ENCODE measurements around the gene ZSCAN12.
"Not testable (repeated sequence)": the region's sequence is repeated elsewhere in the genome, so short reads cannot be mapped to it uniquely, and the experiment has no call there.

ZSCAN12 gene

DNA sequence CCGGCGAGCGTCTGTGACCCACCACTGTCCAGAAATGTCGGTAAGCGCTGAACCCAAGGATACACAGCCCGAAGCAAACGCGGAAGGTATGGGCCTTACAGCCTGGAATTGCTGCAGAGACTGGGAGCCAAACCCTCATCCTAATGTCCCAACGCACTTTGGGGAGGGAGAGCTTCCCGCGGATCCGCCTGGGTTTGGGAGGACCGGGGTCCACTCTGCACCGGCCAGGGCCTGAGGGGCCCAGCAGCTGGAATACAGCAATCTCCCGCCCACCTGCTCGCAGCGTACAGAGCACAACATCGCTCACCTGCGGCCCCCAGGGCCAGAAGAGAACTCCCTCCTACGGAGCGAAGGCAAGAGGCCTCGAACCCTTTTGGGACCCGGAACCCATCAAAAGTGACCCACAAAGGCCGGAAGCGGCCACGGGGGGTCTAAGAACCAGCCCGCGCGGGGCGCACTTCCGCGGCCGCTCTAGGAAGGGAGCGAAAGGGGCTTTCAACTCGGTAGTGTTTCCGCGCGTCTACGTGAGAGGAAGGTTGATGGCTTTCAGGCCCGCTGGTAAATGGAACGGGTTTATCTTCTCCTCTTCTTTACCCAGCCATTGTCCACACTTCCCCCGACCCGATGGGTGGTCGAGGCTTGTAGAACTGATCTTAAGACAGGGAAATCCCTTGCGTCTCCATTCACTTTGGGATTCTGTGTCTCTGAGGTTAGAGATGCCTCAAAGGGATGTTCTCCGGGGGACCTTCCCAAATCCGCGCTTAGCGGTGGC lies at the start of gene ZSCAN12:
TSS of gene ZSCAN12 (minus strand) at position 398 of the 772 bp plus-strand sequence. CDS start 1,342 bp downstream, outside the sequence.
- peak; percentile 90 for DNase-seq

DNA sequence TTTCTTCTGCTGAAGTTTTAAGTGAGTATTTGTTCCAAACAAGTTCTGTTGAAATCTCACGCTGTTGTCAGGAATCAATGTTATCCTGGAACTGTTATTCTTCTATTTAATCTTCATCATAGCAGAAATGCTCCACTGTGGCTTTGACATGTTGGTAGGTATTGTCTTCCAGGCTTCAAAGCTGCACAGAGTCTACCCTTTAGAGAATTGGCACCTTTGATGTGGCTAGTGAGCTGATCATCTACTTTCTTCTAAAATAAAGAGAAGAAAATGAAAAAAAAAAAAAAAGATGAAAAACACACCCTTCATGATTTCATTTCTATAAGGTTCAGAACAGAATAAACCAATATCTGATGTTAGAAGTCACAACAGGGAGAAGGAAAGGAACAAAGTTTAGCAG lies 49.5 kb upstream of the ZSCAN12 start:
- no peak for DNase-seq

DNA sequence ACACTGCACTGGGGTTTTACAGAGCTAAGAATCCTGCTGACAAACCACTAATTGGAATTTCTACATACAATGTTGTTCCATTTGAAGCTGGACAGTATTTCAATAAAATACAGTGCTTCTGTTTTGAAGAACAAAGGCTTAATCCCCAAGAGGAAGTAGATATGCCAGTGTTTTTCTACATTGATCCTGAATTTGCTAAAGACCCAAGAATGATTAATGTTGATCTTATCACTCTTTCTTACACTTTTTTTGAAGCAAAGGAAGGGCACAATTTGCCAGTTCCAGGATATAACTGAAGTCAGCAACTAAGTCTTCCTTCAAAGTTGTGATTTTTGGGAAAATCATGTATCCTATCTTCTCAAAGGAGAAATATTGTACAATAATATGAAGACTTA lies 48.0 kb upstream of the ZSCAN12 start:
- not testable (repeated sequence) for DNase-seq

DNA sequence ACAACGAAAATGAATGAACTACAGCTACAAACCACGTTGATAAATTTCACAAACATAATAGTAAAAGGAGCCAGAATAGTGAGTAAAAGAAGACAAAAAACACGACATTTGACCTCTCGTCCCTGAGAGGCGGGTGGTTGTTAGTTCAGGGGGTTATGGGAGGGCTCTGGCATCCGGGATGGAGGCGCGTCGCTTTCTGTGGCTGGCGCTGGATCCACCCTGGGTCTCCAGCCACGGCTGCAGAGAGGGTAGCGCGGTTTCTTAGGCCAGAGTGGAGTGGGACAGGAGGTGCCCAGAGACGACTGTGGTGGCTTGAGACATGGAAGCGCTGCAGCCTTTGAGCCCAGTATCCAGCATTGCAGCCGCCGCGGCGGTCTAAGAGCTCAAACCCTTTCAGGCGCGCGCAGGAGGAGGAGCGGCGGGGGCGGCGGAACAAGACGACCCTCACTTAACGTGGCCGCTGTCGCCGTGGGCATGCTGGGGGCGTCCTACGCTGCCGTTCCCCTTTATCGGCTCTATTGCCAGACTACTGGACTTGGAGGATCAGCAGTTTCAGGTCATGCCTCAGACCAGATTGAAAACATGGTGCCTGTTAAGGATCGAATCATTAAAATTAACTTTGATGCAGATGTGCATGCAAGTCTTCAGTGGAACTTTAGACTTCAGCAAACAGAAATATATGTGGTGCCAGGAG lies 47.4 kb upstream of the ZSCAN12 start:
- DNase-seq, result no peak

DNA sequence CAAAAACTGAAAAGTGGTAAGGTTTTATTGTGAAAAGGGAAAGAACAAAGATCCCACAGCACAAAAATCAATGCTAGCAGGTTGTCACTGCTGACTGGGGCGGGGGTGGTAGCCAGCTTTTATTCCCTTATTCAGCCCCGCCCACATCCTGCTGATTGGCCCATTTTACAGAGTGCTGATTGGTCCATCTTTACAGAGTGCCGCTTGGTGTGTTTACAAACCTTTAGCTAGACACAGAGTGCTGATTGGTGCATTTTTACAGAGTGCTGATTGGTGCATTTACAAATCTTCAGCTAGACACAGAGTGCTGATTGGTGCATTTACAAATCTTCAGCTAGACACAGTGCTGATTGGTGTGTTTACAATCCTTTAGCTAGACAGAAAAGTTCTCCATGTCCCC lies 45.2 kb upstream of the ZSCAN12 start:
- peak; percentile 17 for DNase-seq

DNA sequence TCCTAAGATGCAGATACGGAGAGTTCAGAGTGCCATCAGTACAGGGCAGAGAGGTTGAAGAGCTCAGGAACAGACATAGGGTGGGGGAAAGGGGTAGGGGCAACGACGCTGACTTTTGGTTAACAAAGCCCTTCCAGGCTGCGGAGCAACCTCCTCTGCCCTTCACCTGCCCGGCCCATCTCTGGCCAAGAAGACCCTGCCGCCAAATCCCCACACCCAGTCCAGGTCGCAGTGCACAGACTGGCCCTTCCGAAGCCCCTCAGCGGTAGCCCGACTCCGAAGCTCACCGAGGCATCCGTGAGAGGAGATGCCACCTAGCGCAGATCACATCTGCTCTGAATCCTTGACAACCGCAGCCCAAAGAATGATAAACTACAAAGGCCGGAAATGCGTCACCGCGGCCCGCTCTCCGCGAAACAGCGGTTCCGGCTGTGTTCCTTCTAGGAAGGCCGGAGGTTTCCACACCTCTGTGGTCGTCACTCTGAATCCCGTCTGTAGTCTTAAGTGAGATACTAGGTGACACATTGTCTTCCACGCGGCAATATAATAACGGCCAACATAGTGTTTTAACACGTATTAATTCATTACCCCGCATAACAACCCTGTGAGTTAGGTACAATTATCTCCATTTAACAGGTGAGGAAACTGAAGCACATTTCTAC lies 43.7 kb upstream of the ZSCAN12 start, which contains the start of gene ZSCAN23:
TSS of gene ZSCAN23 (minus strand) at position 380 of the 662 bp plus-strand sequence. CDS start 7,225 bp downstream, outside the sequence.
- peak; percentile 88 for DNase-seq

DNA sequence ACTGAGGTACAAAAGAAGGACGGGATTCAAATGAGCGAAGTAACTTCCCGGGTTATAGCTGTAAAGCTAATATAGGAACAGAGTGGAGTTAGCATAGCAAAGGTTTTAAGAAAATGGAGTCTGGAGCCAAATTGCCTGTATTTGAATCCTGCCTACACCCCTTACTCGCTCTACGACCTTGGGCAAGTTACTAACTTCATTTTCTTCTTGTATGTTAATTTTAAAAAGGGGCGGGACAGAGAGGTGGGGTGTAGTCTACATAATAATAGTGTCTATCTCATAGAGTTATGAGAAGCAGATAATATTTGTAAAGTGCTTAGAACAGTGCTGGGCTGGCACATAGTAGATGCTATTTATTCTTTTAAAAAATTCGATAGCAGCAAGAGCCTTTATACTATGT lies 43.0 kb upstream of the ZSCAN12 start:
- no peak for DNase-seq

DNA sequence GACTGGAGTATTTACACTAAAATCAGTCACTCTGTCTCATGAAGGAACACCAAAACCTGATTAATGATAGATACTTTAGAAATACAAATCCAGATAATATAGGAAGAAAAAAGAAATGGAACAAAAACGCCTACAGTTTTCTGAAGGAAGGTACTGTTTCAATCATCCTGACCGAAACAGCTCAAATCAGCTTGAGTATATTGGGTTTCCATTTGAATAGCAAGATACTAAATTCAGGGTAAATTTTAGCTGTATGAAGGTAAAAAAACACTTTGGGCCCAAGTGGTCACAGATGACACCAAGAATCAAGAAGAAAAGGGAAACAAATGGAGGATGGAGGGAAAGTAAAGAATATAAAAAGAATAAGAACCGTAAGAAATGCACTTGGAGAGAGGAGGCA lies 36.9 kb upstream of the ZSCAN12 start:
- no peak for DNase-seq

DNA sequence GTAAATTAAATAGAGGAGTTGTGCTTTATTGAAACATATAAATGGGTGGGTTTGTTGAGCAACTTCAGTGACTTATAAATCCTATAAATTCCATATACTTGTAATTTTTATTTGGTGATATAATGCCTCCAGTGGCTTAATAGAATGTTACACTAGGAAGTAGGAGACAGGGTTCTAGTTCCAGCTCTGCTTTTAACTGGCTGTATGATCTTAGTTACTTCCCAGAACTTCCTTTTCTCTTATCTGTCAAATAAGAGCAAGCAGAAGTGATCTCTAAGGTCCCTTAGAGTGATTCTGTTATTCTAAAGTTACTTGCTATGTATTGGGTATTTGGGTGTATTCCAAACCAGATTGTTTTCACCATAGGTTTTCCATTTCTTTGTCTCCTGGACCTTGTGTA lies 33.6 kb upstream of the ZSCAN12 start:
- DNase-seq, result no peak

DNA sequence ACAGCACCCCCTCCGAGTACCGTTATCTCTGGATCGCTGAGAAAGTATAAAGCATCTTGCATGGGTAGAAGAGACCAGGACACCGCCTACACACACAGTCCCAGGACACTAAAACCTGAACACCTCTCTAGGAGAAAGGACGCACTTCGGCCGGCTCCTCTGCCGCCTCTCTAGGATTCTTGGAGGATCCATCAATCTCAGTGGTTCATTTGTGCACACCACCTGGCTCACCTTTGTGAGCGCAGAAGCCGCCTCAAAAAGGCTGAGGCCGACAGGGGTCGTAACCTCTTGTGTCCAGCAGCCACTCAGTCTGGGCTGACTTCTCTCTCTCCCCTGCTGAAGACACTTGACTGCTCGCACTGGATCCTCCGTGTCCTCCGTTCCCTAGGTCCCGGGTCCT lies 30.2 kb upstream of the ZSCAN12 start:
- no peak for DNase-seq

DNA sequence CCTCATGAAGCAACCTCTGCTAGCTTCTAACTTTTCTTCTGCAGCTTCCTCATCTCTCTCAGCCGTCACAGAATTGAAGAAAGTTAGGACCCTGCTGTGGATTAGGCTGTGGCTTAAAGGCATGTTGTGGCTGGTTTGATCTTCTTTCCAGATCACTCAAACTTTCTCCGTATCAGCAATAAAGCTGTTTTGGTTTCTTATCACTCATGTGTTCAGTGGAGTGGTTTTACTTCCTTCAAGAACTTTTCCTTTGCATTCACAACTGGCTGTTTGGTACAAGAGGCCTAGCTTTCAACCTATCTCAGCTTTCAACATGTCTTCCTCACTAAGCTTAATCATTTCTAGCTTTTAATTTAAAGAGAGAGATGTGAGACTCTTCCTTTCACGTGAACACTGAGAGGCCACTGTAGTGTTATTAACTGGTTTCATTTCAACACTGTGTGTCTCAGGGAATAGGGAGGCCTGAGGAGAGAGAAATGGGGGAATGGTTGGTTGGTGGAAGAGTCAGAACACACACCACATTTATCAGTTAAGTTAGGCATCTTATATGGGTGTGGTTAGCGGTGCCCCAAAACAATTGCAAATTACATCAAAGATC lies 26.5 kb upstream of the ZSCAN12 start:
- no peak for DNase-seq

DNA sequence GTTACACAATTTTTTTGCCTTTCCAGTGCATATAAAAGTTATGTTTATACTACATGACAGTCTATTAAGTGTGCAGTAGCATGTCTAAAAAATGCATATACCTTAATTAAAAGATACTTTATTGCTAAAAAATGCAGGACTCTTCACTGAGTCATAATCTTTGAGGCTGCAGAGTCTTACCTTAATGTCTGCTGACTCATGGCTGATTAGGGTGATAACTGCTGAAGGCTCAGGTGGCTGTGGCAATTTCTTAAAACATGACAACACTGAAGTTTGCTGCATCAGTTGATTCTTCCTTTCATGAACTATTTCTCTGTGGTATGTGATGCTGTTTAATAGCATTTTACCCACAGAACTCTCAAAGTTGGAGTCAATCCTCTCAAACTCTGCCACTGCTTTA lies 24.6 kb upstream of the ZSCAN12 start:
- DNase-seq, result no peak

DNA sequence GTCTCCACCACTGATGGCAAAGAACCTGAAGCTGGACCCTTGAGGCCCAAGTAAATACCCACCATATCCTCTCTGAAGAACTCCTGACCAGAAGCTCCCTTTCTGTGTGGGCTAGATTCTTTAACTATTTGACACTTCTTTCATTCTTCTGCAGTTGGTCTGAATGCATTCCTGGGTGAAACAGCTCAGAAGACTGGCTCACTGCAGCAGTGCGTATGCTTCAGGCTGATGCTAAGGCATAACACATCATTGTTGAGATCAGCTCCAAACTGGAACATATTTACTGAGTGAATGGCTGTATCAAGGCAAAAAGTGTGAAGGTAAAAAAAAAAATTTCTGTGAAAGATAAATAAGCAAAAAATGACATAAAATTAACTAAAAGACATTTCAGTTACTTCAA lies 24.0 kb upstream of the ZSCAN12 start:
- DNase-seq, result no peak

DNA sequence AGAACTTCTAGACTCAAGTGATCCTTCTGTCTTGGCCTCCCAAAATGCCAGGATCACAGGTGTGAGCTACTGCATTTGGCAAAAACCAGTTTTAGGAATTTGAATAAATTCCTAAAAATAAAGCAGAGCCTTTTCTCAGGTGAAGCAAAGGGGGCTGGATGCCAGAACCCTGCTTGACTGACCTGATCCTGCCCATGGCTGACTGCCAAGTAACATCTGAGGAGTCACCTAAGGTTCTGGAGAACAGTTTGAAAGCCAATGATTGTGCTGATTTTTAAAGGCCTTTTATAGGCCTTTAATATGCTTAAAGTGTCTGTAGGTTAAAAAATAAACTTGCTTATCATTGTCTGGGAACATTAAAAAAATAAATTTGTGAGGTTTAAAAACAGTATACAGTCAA lies 14.1 kb upstream of the ZSCAN12 start:
- no peak for DNase-seq

DNA sequence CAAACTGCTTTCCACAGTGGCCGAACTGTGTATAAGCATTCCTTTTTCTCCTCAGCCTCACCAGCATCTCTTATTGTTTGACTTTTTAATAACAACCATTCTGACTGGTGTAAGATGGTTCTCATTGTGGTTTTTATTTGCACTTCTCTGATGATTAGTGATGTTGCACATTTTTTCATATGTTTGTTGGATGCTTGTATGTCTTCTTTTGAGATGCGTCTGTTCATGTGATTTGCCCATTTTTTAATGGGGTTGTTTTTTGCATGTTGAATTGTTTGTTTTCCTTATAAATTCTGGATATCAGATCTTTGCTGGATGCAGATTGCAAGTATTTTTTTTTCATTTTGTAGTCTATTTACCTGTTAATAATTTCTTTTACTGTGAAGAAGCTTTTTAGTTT lies 11.2 kb upstream of the ZSCAN12 start:
- DNase-seq, result no peak

DNA sequence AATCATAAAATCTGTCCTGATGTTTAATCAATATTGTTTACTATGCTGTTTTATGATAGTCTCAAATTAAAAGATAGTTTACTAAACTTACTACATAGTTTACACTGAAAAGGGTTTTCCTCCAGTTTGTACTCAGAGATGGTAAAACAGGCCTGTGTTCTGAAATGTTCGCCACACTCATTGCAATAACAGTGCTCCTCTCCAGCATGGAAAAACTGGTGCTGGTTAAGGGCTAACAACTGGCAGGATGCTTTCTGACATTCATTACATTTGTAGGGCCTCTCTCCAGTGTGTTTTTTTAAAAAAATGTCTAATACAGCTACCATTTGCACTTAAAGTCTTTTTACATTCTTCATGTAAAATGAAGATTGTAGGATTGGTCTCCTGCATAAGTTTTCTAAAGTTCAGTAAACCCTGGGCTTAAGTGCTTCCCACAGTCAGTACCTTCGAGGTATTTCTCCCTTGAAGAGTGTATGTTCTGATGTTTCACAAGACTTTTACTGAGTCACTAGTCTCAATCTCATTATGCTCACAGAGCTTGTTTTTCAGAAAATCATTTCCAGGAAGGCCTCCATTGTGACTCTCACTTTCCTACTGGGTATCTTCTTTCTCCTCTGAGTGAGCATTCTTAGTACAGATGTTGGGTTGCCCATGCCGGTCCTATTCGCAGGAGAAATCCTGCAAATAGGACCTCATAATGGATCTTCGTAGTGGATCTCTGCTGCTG lies 8.7 kb upstream of the ZSCAN12 start:
- no peak for DNase-seq

DNA sequence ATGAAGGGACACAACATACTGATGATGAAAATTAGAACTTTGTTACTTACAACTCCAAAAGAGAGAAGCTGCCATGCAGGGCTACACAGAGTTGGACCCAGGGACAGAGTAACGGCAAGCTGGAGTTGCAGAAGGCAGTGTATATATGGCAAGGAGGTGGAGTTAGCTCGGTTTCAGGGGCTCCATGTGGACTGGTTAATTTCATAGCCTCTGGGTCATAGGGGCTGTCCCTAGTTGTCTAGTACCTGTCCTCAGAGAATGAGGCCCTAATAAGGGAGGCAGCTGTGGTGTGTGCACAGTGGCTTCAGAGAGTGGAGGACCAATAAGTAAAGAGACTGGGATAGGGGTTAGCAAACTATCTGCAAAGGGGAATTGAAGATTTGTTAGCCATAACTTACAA lies 7.9 kb upstream of the ZSCAN12 start:
- no peak for DNase-seq

DNA sequence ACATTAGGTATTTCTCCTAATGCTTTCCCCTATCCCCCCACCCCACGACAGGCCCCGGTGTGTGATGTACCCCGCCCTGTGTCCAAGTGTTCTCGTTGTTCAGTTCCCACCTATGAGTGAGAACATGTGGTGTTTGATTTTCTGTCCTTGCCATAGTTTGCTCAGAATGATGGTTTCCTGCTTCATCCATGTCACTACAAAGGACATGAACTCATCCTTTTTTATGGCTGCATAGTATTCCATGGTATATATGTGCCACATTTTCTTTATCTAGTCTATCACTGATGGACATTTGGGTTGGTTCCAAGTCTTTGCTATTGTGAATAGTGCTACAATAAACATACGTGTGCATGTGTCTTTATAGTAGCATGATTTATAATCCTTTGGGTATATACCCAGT lies 4.4 kb upstream of the ZSCAN12 start:
- DNase-seq, result not testable (repeated sequence)

DNA sequence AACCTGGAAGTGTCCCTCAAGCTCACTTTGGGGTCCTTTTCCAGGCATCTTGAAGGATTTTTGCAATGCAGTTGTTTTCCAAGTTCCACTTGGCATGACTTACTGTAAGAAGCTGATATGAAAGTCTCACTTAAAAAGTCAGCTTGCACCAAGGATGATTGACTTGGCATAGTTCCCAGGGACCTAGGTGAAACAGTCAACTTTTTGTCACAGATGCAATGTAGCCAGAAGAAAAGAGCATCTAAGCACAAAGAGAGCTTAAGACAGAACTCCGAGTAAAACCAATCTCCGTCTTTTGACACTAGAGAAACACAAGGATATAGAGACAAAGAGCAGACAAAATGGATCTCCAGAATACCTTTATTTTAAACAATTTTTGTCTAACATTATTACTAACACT lies 2.6 kb upstream of the ZSCAN12 start:
- DNase-seq, result no peak

DNA sequence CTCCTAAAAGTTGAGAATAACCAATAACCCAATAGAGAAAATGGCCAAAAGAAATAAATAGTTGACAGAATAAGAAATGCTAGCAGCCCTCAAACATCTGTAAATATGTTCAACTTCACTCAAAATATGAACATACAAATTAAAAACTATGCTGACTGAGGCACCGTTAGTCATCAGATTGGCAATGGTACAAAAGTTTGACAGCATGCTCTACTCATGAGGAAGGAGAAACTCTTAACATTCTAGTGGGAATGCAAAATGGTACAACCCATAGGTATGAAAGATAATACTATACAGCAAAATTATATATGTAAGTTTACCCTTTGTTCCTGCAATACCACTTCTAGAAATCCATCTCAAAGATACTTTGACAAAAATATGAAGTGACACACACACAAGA lies 1.6 kb upstream of the ZSCAN12 start:
- DNase-seq, result peak; percentile 38

DNA sequence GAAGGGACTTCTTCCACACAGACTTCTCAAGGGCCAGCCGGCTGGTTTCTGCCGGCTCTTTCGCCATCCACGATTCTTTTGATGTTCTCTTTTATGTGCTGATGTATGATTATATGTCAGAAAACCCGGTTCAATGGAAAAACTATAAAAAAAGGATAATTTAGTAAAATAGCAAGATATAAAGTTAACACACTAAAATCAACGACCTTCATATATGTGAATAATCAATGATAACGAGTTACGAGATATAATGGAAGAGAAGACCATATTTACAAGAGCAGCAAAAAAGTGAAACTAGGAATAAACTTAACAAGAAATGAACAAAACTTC lies 540 bp upstream of the ZSCAN12 start:
- DNase-seq, result no peak

DNA sequence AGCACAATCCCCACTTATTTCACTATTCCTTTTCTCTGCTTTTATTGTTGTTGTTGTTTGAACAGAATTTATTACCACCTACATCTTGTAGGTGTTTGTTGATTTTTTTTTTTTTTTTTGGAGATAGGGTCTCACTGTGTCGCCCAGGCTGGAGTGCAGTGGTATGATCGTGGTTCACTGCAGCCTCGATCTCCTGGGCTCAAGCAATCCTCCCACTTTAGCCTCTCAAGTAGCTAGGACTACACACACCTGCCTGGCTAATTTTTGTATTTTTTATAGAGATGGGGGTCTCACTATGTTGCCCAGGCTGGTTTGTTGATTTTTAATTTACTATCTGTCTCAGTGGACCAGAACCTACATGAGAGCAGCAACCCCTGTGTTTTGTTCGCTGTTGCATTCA lies 3.6 kb downstream of the ZSCAN12 start:
- DNase-seq, result no peak
